CD4-positive, CD25-positive, alpha-beta regulatory T cell (primary cell): Measurements from ENCODE around the gene FAF1. TPM values are rescaled to one million over a fixed set of nuclear protein-coding genes. Genes with fewer than 3 reads are reported as not detected.
"Not testable (repeated sequence)": the region's sequence is repeated elsewhere in the genome, so short reads cannot be mapped to it uniquely, and the experiment has no call there.

Experiments
- ATAC-seq, 2 donors: fragments of 150-1000 bp; cut with Tn5 transposase; one replicate each; pipeline ENCODE4 v1.10.0; 2021; ENCODE audit warnings: low read depth in 2 of 2, moderate number of reproducible peaks in 2 of 2, moderate library complexity in 1 of 2
- DNase-seq, 3 donors: peaks; one replicate each; pipeline versions ENCODE4 v3.0.0 to v3.0.0-alpha.2; 2012 to 2022; ENCODE audit warnings: mixed read lengths in 1 of 3
- H3K27ac ChIP-seq: one replicate; pipeline ENCODE4 v1.7.0; 2013; ENCODE audit warnings: mild to moderate bottlenecking, low read length; ENCODE audit not compliant: insufficient read depth, poor library complexity, severe bottlenecking
- H3K27me3 ChIP-seq: one replicate; pipeline ENCODE4 v1.7.0; 2013; ENCODE audit warnings: low read length; ENCODE audit not compliant: control insufficient read depth, insufficient read depth
- H3K36me3 ChIP-seq: one replicate; pipeline ENCODE4 v1.7.0; 2013; ENCODE audit warnings: mild to moderate bottlenecking, low read length, moderate library complexity; ENCODE audit not compliant: control insufficient read depth, insufficient read depth
- H3K4me1 ChIP-seq: 2 replicates; pipeline ENCODE4 v1.7.0; 2013; ENCODE audit warnings: mild to moderate bottlenecking, low read length; ENCODE audit not compliant: insufficient read depth, control insufficient read depth, poor library complexity, severe bottlenecking
- H3K4me3 ChIP-seq: one replicate; pipeline ENCODE4 v1.7.0; 2013; ENCODE audit warnings: low read depth, mild to moderate bottlenecking, low read length, moderate library complexity
- H3K9me3 ChIP-seq, 2 experiments: 1 replicate in 1 of 2; 2 replicates in 1 of 2; pipeline ENCODE4 v1.7.0; 2013; ENCODE audit warnings: low read length in 2 of 2, mild to moderate bottlenecking in 1 of 2, moderate library complexity in 1 of 2; ENCODE audit not compliant: control insufficient read depth in 2 of 2
- H3K27ac Mint-ChIP-seq, 3 donors: one replicate each; pipeline ENCODE4 v1.8.0; 2020 to 2022; ENCODE audit warnings: mild to moderate bottlenecking in 3 of 3, mixed read lengths in 3 of 3, moderate library complexity in 2 of 3
- H3K27me3 Mint-ChIP-seq: one replicate; pipeline ENCODE4 v1.8.0; 2022; ENCODE audit warnings: mild to moderate bottlenecking, mixed read lengths
- H3K36me3 Mint-ChIP-seq: one replicate; pipeline ENCODE4 v1.8.0; 2020; ENCODE audit warnings: mixed read lengths
- H3K4me1 Mint-ChIP-seq, 4 donors: one replicate each; pipeline ENCODE4 v1.8.0; 2020 to 2022; ENCODE audit warnings: mixed read lengths in 4 of 4, mild to moderate bottlenecking in 1 of 4
- H3K4me3 Mint-ChIP-seq, 4 donors: one replicate each; pipeline ENCODE4 v1.8.0; 2020 to 2022; ENCODE audit warnings: mild to moderate bottlenecking in 4 of 4, mixed read lengths in 4 of 4, moderate library complexity in 3 of 4
- H3K9me3 Mint-ChIP-seq, 7 donors: one replicate each; pipeline ENCODE4 v1.8.0; 2020 to 2022; ENCODE audit warnings: mixed read lengths in 7 of 7, mild to moderate bottlenecking in 3 of 7, moderate library complexity in 2 of 7
- polyA plus RNA-seq, 4 donors: library from polyadenylated mRNA; unstranded; fragments of 300-500 nt; fragmentation: Illumina TruSeq; gene quantifications; one replicate each; pipeline ENCODE4 v1.2.3, GENCODE V29; 2021
- total RNA-seq: library from RNA; stranded (reverse); gene quantifications from one replicate; pipeline ENCODE4 v1.2.3, GENCODE V29; 2022

The FAF1 gene
- total and polyA plus RNA-seq, 5 donors from 2014 or later: 28.9 to 58.2 (median 54.3) TPM

- H3K9me3 Mint-ChIP-seq: peaks cover 0 to 19% (median 5%) of the 10 kb centered on the region in 7 donors
- H3K27me3 Mint-ChIP-seq, H3K27ac Mint-ChIP-seq, H3K9me3 ChIP-seq, DNase-seq, H3K27me3 ChIP-seq, ATAC-seq, H3K4me3 ChIP-seq, H3K27ac ChIP-seq, H3K4me3 Mint-ChIP-seq, H3K4me1 ChIP-seq, H3K4me1 Mint-ChIP-seq: not testable (repeated sequence)
- peaks cover 56% of the 10 kb centered on the region for H3K36me3 Mint-ChIP-seq
- peaks cover 16% of the 10 kb centered on the region for H3K36me3 ChIP-seq
Measured at GRCh38 chr1:50527987-50528320, 432.1 kb downstream of the FAF1 start.

GRCh38 chr1:50527249-50527986 lies 432.6 kb downstream of the FAF1 start:
- H3K9me3 Mint-ChIP-seq: peaks cover 0 to 19% (median 6%) of the 10 kb centered on the region in 7 donors
- Histone ChIP-seq H3K4me3 (no peak overlapping the region), H3K9me3 (peaks cover 0 to 4% of the 10 kb centered on the region in 2 experiments), H3K4me1 (no peaks in the 10 kb centered on the region), H3K27me3 (no peaks in the 10 kb centered on the region), H3K36me3 (peaks cover 16% of the 10 kb centered on the region), H3K27ac (no peak overlapping the region)
- H3K4me3 Mint-ChIP-seq: no peak overlapping the region
- no peaks in the 10 kb centered on the region for H3K27me3 Mint-ChIP-seq
- H3K36me3 Mint-ChIP-seq: peaks cover 61% of the 10 kb centered on the region
- ATAC-seq (no peak), DNase-seq (peak in 1 of 3 donors; percentile 23)
- H3K27ac Mint-ChIP-seq: no peak overlapping the region
- peaks cover 0 to 9% (median 6%) of the 10 kb centered on the region in 4 donors for H3K4me1 Mint-ChIP-seq

GRCh38 chr1:50526431-50526830 lies 433.6 kb downstream of the FAF1 start:
- H3K4me1 Mint-ChIP-seq: peaks cover 0 to 9% (median 6%) of the 10 kb centered on the region in 4 donors
- no peaks in the 10 kb centered on the region for H3K27me3 Mint-ChIP-seq
- Histone ChIP-seq H3K27ac (no peak overlapping the region), H3K27me3 (no peaks in the 10 kb centered on the region), H3K4me1 (no peaks in the 10 kb centered on the region), H3K36me3 (peaks cover 16% of the 10 kb centered on the region), H3K9me3 (peaks cover 0 to 4% of the 10 kb centered on the region in 2 experiments), H3K4me3 (no peak overlapping the region)
- DNase-seq (no peak), ATAC-seq (no peak)
- no peak overlapping the region for H3K27ac Mint-ChIP-seq
- no peak overlapping the region for H3K4me3 Mint-ChIP-seq
- peaks cover 0 to 19% (median 6%) of the 10 kb centered on the region in 7 donors for H3K9me3 Mint-ChIP-seq
- peaks cover 67% of the 10 kb centered on the region for H3K36me3 Mint-ChIP-seq

- Mint-ChIP-seq H3K27ac (no peak overlapping the region), H3K27me3 (no peaks in the 10 kb centered on the region), H3K4me3 (no peak overlapping the region), H3K9me3 (peaks cover 0 to 19% (median 6%) of the 10 kb centered on the region in 7 donors), H3K4me1 (peaks cover 0 to 9% (median 4%) of the 10 kb centered on the region in 4 donors), H3K36me3 (peaks cover 62% of the 10 kb centered on the region)
- DNase-seq: no peak
- Histone ChIP-seq H3K4me1 (no peaks in the 10 kb centered on the region), H3K27me3 (no peaks in the 10 kb centered on the region), H3K9me3 (peaks cover 0 to 4% of the 10 kb centered on the region in 2 experiments), H3K36me3 (peaks cover 7% of the 10 kb centered on the region), H3K27ac (no peak overlapping the region), H3K4me3 (no peak overlapping the region)
- ATAC-seq: no peak
Measured at GRCh38 chr1:50523548-50523947, 436.5 kb downstream of the FAF1 start.

DNA sequence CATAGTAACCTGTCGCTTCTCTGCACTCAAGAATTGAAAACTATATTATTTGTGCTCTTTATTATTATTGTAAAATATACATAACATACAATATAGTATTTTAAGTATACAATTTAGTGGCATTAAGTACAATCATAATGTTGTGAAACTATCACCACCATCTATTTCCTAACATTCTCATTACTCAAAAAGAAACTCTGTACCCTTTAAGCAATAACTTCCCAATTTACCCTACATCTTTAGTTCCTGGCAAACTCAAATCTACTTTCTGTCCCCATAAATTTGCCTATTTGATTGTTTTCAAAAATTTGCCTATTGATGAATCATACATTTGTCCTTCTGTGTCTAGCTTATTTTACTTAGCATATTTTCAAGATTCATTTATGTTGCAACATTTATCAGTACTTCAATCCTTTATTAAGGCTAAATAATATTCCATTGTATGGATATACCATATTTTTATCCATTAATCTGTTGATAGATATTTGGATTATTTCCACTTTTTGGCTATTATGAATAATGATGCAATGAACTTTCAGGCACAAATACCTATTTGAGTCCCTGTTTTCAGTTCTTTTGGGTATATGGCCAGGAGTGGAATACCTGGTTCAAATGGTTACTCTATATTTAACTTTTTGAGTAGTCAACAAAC lies 437.2 kb downstream of the FAF1 start:
- H3K4me3 ChIP-seq: no peak overlapping the region
- Mint-ChIP-seq H3K36me3 (peaks cover 57% of the 10 kb centered on the region), H3K27ac (no peak overlapping the region), H3K27me3 (no peaks in the 10 kb centered on the region), H3K9me3 (peaks cover 0 to 19% (median 5%) of the 10 kb centered on the region in 7 donors), H3K4me1 (peaks cover 0 to 7% (median 2%) of the 10 kb centered on the region in 4 donors), H3K4me3 (no peak overlapping the region)
- H3K9me3 ChIP-seq: peaks cover 0 to 4% of the 10 kb centered on the region in 2 experiments
- H3K36me3 ChIP-seq: peaks cover 7% of the 10 kb centered on the region
- H3K27ac ChIP-seq: no peak overlapping the region
- no peak for ATAC-seq
- no peaks in the 10 kb centered on the region for H3K4me1 ChIP-seq
- no peaks in the 10 kb centered on the region for H3K27me3 ChIP-seq
- no peak for DNase-seq

- peaks cover 7% of the 10 kb centered on the region for H3K36me3 ChIP-seq
- Mint-ChIP-seq H3K9me3 (peaks cover 0 to 13% (median 4%) of the 10 kb centered on the region in 7 donors), H3K27ac (no peak overlapping the region), H3K36me3 (peaks cover 46% of the 10 kb centered on the region), H3K4me3 (no peak overlapping the region), H3K4me1 (peaks cover 0 to 3% (median 0%) of the 10 kb centered on the region in 4 donors), H3K27me3 (no peaks in the 10 kb centered on the region)
- ATAC-seq (no peak), DNase-seq (no peak)
- H3K9me3 ChIP-seq: peaks cover 0 to 4% of the 10 kb centered on the region in 2 experiments
- H3K27ac ChIP-seq: no peak overlapping the region
- H3K27me3 ChIP-seq: no peaks in the 10 kb centered on the region
- H3K4me1 ChIP-seq: no peaks in the 10 kb centered on the region
- H3K4me3 ChIP-seq: no peak overlapping the region
Measured at GRCh38 chr1:50521703-50522102, 438.4 kb downstream of the FAF1 start.

DNA sequence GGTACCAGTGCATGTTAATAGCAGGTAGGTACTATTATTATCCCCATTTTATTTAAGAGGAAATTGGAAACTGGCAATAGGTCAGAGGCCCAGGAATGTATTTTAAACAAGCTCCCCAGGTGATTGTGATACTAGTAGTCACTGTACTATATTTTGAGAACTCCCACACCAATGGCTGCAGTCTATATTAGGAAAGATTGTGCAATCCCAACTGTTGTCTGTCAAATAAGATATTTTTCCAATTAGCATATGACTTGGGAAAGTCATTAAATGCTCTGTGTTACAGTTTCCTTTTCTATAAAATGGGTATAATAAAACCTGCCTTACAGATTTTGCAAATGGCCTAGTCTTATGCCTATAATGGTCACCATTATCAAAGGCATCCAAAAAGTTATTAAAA lies 442.6 kb downstream of the FAF1 start:
- H3K4me3 ChIP-seq: no peak overlapping the region
- peaks cover 3% of the 10 kb centered on the region for H3K36me3 ChIP-seq
- DNase-seq (no peak), ATAC-seq (no peak)
- Mint-ChIP-seq H3K9me3 (peaks cover 0 to 5% (median 2%) of the 10 kb centered on the region in 7 donors), H3K36me3 (peaks cover 43% of the 10 kb centered on the region), H3K27me3 (no peaks in the 10 kb centered on the region), H3K4me1 (peaks cover 0 to 5% (median 0%) of the 10 kb centered on the region in 4 donors), H3K4me3 (no peak overlapping the region), H3K27ac (no peak overlapping the region)
- no peaks in the 10 kb centered on the region for H3K27me3 ChIP-seq
- H3K27ac ChIP-seq: no peak overlapping the region
- H3K9me3 ChIP-seq: no peaks in the 10 kb centered on the region
- no peaks in the 10 kb centered on the region for H3K4me1 ChIP-seq
